Activated CD8-positive, alpha-beta memory T cell treated with anti-CD3 and anti-CD28 coated beads for 48 hours (primary cell): ENCODE results near the gene WWOX.
"Not testable (repeated sequence)": the region's sequence is repeated elsewhere in the genome, so short reads cannot be mapped to it uniquely, and the experiment has no call there.

ENCODE experiments used
- DNase-seq, 3 experiments: peaks; one replicate each; pipeline ENCODE4 v3.0.0-alpha.2; 2020; ENCODE audit warnings: low read depth in 2 of 3, low spot score in 2 of 3

The WWOX gene

GRCh38 chr16:79041206-79041605 is 941.8 kb downstream of the WWOX start:
- no peak for DNase-seq

DNA sequence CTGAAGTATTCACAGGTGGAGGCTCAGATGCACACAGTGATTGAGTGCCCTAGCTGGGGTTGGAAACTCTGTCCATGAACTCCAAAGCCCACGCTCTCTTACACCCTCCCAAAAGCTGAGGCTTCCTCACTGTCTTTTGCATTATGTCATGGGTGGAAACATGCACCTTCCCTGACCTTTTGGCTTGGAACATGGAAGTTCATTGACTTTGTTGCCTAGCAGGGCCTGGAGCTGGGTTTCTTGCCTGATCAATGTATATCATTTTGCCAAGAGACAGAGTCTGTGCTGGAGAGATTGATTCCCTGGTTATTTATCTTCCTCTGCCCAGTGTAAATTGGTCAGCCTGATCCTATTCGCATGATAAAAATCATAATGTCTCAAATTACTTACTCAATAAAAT is 942.7 kb downstream of the WWOX start:
- DNase-seq = no peak

GRCh38 chr16:79042886-79043285 is 943.4 kb downstream of the WWOX start:
- DNase-seq = no peak

GRCh38 chr16:79045191-79045590 is 945.7 kb downstream of the WWOX start:
- no peak for DNase-seq

GRCh38 chr16:79047337-79047736 is 947.9 kb downstream of the WWOX start:
- no peak for DNase-seq

GRCh38 chr16:79049040-79049439 is 949.6 kb downstream of the WWOX start:
- DNase-seq = no peak

- DNase-seq = no peak
These were observed 950.6 kb downstream of the WWOX start for GRCh38 chr16:79050063-79050462.

- DNase-seq = no peak
These were observed 951.9 kb downstream of the WWOX start for GRCh38 chr16:79051313-79051712.

DNA sequence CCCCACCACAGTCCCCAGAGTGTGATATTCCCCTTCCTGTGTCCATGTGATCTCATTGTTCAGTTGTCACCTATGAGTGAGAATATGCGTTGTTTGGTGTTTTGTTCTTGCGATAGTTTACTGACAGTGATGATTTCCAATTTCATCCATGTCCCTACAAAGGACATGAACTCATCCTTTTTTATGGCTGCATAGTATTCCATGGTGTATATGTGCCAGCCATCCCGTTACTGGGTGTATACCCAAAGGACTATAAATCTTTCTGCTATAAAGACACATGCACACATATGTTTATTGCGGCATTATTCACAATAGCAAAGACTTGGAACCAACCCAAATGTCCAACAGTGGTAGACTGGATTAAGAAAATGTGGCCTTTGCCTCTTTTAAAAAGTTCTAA is 952.7 kb downstream of the WWOX start:
- not testable (repeated sequence) for DNase-seq

- DNase-seq = no peak
These were observed 954.1 kb downstream of the WWOX start for GRCh38 chr16:79053577-79053976.

- DNase-seq = no peak
These were observed 954.9 kb downstream of the WWOX start for GRCh38 chr16:79054211-79054984.

DNA sequence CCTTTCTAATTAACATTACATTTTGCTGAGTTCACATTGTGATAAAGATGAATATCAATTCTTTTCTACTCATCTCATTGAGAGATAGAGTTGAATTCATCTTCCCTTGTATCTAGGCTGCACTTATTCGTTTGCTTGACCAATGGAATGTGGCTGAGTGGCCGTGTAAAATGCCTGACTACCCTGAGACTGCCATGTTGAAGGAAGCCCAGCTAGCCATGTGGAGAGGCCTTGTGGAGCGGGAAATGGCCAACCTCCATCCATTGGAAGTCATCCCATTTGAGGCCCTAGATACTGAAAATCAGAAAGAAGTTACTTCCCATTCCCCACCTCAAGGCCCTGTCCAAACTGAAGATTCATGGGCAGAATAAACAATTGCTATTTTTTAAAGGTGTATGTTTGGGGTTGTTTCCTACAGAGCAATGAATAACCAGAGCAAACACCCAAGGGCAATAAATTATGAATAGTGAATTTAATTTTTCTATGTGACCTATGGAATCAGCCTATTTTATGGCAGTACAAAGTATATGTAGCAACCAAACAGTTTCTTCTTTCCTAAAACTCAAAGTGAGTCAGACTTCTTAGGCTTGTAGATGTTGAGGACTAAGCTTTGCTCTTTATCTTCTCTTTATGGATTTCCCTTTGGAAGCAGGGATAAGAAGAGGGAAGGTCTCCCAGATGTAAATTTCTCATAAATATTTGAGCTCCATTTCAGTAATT is 956.0 kb downstream of the WWOX start:
- DNase-seq = no peak

- no peak for DNase-seq
These were observed 961.7 kb downstream of the WWOX start for GRCh38 chr16:79061181-79061580.

GRCh38 chr16:79062336-79062735 is 962.9 kb downstream of the WWOX start:
- DNase-seq = no peak

- no peak for DNase-seq
These were observed 963.4 kb downstream of the WWOX start for GRCh38 chr16:79062821-79063220.

DNA sequence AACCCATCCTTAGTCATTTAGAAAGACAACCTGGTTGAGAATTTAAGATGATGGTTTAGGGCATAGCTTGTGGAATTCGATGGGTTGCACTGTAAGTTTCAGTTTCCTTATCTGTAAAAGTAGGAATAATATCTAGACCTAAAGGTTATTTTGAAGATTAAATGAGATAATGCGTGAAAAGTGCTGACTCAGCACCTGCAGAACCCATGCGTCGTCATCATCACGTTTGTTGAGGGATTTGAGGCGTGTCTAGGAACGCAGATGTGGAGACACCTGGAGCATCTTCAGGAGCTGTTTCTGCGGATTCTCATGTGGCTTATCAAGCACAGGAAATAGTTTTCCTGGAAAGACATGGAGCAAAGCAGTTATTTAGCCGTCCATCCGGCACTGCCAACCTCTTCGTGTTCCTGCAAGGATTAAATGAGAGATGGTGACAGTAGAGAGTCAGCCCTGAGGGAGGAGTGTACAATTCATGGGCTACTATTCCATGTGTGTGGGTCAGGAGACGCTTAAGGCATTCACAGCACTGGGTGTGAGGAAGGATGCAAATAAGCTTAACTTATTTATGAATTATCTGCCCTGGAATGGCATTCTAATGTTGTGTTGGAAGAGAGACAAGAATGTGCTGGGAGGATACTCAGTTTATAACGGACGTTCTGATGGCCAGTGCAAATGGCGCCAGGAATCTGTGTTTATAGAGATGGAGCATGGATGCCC is 965.0 kb downstream of the WWOX start:
- DNase-seq = no peak

GRCh38 chr16:79066561-79066960 is 967.1 kb downstream of the WWOX start:
- no peak for DNase-seq

DNA sequence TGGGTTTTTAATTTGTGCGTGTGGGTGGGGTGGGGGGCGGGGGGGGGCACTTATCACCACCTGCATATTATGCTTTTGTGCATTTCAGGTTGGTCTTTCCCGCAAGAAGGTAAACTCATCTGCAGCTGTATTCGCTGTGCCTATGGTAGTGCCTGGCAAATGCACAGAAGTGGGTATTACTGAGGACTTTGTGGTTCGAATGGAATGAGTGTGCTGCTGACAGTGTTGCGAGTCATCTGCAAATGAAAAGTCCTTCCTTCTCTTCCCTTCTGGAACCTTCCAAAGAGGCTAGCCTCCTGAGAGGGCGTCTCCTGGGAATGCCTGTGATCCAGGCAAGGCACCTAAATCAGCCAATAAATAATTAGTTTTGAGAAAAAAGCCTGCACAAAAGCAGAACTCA is 968.1 kb downstream of the WWOX start:
- no peak for DNase-seq

DNA sequence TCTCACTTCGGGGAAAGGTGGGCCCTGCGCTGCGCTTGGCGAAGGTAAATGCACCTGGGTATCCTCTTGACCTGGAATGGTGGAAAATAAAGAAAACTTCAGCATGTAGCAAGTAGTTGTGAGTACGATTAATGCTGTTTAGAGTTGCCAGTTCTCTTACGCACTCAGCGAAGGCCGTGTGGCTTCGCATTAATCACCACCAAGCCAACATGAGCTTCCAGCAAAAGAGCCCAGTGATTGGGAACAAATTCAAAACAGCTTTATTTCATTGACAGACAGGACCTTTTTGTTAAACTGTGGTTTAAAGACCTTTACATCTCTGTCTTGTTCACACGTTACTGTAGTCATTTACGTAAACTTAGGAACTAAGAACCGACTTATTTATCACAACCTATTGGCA is 969.7 kb downstream of the WWOX start:
- DNase-seq = no peak

DNA sequence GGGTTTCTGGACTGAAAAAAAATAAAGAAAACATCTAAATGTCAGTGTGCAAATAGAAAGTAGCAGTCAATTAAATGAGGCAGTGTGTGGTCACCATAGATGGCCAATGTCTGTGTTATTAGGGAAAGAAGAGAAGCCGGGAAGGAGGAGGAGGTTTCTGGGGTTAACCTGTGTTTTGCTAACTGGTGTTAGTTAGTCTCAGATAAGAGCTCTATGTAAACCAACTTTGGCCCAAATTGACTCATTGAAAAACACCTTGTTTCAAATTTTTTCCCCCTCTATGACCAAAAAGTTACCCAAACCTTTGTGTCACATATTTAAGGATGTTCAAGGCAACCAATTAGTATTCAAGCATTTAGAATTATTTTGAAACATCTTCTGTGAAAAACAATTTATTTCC is 970.2 kb downstream of the WWOX start:
- no peak for DNase-seq

DNA sequence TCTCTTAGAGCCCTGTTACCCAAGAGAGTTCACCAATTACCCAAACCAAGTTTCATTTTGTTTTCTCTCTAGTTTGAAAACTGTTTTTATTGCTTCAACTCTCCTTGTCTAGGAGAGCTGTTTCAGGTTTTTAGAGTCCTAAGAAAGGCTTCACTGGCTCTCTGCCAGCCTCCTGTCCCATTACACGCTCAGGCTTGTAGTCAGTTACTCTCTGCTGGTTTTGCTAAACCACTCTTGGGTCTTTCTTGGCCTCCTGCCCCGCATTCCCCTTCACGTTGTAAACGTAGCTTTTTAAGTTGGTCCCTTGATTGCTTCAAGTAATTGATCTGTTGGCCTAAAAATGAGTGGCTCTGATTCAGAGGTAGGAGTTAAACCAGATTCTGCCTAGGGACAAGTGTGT is 972.0 kb downstream of the WWOX start:
- DNase-seq = no peak

DNA sequence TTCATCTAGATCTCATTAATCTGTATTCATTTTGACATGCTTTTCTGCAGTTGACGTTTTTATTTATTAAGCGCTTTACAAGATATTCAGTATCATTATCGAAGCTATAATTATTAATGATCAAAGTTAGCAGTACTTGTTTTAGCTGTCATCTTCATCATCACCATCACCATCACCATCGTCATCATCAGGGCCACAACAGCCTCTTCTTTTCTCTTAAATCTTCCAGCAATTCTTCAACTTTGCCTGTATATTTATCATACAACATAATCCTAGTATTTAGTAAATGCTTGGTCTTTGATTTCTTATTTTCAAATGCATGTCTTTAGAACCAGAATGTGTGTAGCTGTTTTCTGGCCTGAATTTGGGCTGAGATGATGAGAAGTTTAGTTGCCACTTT is 973.1 kb downstream of the WWOX start:
- no peak for DNase-seq
